Effector CD4-positive, alpha-beta T cell (primary cell): Measurements from ENCODE around the gene SMAD3.

Experiments used
- DNase-seq: peaks from one replicate; pipeline ENCODE4 v3.0.0-alpha.2; 2020

The SMAD3 gene

GRCh38 chr15:67186688-67187087 is 121.3 kb downstream of the SMAD3 start:
- DNase-seq: no peak

- DNase-seq: no peak
These were observed 122.0 kb downstream of the SMAD3 start for GRCh38 chr15:67187351-67187854.

- DNase-seq: no peak
These were observed 123.3 kb downstream of the SMAD3 start for GRCh38 chr15:67188551-67189218.

- no peak for DNase-seq
These were observed 124.1 kb downstream of the SMAD3 start for GRCh38 chr15:67189326-67190051.

- DNase-seq: no peak
These were observed 124.9 kb downstream of the SMAD3 start for GRCh38 chr15:67190326-67190725.

GRCh38 chr15:67190813-67191212 is 125.4 kb downstream of the SMAD3 start:
- DNase-seq: no peak

- DNase-seq: no peak
These were observed 126.9 kb downstream of the SMAD3 start for GRCh38 chr15:67192185-67192820.

GRCh38 chr15:67193223-67193990 is 128.0 kb downstream of the SMAD3 start:
- no peak for DNase-seq

GRCh38 chr15:67194171-67195114 is 129.0 kb downstream of the SMAD3 start:
- no peak for DNase-seq

- DNase-seq: no peak
These were observed 129.9 kb downstream of the SMAD3 start for GRCh38 chr15:67195305-67195704.

GRCh38 chr15:67196222-67196621 is 130.8 kb downstream of the SMAD3 start:
- DNase-seq: no peak

- no peak for DNase-seq
These were observed 131.4 kb downstream of the SMAD3 start for GRCh38 chr15:67196672-67197363.

- no peak for DNase-seq
These were observed 131.9 kb downstream of the SMAD3 start for GRCh38 chr15:67197364-67197695.

- no peak for DNase-seq
These were observed 132.9 kb downstream of the SMAD3 start for GRCh38 chr15:67198157-67198754.

GRCh38 chr15:67199391-67199790 is 134.0 kb downstream of the SMAD3 start:
- DNase-seq: no peak

GRCh38 chr15:67199881-67200763 is 134.7 kb downstream of the SMAD3 start:
- no peak for DNase-seq

GRCh38 chr15:67201136-67201535 is 135.7 kb downstream of the SMAD3 start:
- no peak for DNase-seq

GRCh38 chr15:67202091-67202490 is 136.7 kb downstream of the SMAD3 start:
- DNase-seq: no peak

- no peak for DNase-seq
These were observed 137.6 kb downstream of the SMAD3 start for GRCh38 chr15:67202991-67203390.
